ENCODE results near the gene CLIP4. TPM values are rescaled to one million over a fixed set of nuclear protein-coding genes. Genes with fewer than 3 reads are reported as not detected.

The CLIP4 gene
- total RNA-seq, 1 donor from 2014 or later = 49.3 TPM

DNA sequence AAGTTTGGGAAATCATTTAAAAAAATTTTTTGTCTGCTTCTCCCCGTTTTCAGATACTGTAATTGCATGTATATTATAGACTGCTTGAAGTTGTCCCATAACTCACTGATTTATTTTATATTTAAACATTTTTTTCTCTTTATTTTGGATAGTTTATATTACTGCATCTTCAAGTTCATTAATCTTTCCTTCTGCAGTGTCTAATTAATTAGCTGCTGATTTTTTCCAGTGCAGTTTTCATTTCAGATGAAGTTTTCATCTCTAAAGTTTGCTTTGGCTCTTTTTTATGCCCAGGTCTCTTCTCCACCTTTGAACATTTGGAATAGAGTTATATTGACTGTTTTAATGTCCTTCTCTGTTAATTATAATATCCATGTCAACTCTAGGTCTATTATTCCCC, 9.3 kb downstream of the CLIP4 start:
- DNase-seq (ENCODE audit: low spot score in 2 of 2) (no peak), FAIRE-seq (no peak)

DNA sequence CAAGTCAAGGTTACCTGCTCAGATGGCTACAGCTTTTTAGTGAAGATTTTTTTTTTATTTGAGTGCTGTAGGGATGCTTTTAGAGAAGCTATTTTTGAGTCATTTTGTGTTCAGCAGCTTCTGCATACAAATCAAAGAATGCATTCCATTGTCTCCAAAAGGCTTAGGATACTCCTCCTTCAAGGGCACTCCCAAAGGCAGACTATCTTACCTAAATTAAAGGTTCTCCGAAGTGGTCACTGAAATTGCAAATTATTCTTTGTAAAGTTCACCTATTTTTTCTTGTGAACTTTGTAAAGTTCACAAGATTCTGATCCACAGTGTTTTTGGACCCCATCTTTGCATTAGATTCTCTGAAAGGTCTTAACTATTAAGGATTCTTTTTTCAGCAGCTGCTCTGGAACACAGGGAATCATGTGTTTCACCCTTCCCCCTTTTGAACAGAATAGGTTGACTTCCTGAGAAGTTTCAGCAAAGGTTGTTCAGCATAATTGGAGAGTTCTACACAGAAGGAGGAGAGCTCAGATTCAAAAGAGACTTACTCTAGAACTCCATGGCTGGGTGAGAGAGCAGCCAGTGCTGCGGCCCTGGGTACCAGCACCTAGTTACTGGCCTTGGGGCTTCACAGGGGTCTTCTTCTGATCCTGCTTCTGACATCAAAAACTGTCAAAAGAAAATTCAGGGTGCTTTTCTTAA, 14.5 kb downstream of the CLIP4 start:
- FAIRE-seq (no peak), DNase-seq (ENCODE audit: low spot score in 2 of 2) (no peak)

DNA sequence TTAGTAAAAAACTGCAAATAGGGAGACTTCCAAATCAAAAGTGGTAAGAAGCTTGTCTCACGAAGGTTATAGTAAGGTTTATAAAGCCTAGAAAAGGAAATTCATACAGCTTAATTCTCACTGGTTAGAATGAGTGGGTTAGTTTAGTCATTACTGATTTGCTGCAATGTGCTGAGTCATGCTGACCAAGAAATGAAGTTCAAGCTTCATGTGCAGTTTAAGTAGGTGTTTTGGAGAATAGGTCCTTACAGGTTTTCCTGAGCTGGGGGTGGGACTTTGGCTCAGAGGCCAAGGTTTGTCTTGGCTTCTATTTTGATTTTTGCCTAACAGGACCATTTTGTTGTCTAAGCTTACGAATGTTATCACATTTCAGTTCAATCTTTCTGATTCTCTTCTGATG, 15.1 kb downstream of the CLIP4 start:
- no peak for FAIRE-seq
- DNase-seq (ENCODE audit: low spot score in 2 of 2) = no peak

DNA sequence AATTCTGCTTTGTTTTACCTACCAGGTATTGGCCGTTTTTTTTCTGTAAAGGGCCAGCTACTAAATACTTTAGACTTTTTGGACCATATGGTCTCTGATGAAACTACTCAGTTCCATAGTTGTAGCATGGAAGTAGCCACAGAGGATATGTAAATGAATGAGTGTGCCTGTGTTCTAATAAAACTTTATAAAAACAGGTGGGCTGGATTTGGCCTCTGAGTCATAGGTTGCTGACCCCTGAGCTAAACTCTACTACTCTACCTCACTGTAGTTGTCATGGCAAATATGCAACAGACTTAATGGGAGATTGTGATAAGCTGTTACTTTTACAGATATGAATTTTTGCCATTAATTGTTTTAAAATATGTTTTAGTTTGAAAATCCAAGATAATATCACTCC, 19.7 kb downstream of the CLIP4 start:
- no peak for FAIRE-seq
- no peak for DNase-seq (ENCODE audit: low spot score in 2 of 2)

DNA sequence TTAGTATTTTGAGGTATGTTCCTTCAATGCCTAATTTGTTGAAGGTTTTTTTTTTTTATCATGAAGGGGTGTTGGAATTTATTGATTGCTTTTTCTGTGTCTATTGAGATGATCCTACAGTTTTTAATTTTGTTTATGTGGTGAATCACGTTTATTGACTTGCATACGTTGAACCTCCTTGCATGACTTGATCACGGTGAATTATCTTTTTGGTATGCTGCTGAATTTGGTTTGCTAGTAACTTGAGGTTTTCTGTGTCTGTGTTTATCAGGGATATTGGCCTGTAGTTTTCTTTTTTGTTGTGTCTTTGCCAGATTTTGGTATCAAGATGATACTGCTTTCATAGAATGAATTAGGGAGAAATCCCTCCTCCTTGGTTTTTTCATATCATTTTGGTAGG, 23.9 kb downstream of the CLIP4 start:
- FAIRE-seq (no peak), DNase-seq (ENCODE audit: low spot score in 2 of 2) (no peak)

DNA sequence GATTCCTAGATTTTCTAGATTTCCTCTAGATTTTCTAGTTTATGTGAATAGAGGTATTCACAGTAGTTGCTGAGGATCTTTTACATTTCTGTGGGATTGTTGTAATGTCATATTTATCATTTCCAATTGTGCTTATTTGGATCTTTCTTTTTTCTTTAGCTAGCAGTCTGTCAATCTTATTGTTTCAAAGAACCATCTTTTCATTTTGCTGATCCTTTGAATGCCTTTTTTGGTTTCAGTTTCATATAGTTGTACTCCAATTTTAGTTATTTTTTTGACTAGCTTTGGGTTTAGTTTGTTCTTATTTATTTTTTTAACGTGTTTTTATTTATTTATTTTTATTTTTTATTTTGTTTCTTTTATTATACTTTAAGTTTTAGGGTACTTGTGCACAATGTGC, 24.5 kb downstream of the CLIP4 start:
- peak; percentile 10 for FAIRE-seq
- no peak for DNase-seq (ENCODE audit: low spot score in 2 of 2)

DNA sequence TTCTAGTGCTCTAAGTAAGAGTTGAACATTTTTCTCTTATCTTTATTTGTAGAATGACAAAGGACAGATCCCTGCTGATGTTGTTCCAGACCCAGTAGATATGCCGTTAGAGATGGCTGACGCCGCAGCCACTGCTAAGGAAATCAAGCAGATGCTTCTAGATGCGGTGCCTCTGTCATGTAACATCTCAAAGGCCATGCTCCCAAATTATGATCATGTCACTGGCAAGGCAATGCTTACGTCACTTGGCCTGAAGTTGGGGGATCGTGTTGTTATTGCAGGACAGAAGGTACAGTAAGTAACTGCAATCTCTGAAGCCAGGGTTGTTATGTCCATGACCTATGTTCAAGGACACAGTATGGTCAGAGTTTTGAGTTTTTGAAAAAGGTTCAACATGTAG, 28.4 kb downstream of the CLIP4 start:
- no peak for FAIRE-seq
- DNase-seq (ENCODE audit: low spot score in 2 of 2) = no peak

DNA sequence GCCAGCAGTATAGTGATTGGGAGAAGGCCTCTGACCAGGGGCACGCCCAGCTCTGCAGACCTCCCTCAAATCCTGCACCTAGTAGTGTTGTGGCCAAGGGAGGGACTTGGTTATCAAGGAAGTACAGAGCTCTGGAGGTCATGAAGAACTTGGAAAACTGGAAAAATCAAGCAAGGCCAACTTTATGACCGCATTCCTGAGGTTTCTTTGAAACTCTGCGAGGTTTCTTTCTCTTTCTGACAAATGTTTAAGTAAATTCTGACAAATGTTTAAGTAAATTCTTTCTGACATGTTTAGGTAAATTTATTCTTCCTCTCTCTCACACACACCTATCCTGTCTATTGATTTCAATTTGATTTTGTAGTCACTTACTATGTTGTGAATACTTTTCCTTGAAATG, 31.0 kb downstream of the CLIP4 start:
- DNase-seq (ENCODE audit: low spot score in 2 of 2) (no peak), FAIRE-seq (no peak)

DNA sequence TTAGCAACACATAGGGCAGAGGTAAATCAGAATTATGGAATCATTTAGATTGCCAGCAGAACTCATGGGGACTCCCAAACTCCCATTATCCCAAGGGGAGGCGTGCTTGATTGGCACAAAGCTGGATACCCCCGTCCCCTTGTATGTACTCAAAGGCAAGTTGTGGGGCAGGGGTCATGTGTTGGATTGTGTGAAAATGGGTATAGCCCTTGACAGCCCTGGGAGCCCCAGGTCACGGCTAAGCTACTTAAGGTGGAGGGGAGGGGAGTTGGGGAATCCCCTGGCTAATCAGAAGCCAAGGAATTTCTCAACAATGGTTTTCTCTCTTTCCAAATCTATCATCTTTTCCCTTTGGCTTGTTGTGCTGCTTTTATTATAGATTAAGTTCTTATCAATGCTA, 32.7 kb downstream of the CLIP4 start:
- no peak for DNase-seq (ENCODE audit: low spot score in 2 of 2)
- no peak for FAIRE-seq

DNA sequence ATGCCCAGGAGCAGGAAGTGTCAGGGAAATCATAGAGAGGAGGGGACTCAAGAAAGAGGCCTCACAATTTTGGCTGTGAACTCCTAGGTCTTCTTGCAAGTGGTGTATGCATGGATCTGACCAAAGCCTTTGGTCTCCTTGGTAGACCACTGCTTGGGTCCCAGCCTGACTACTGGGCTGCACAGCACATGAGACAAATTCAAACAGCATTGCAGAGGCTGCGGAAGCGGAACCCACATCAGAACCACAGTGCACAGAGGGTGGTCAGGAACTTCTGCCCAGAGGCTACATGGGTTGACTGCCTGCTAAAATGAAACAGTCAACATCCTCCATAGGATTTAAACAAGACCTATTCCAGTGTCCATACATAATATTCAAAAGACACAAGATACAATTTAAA, 39.4 kb downstream of the CLIP4 start:
- DNase-seq (ENCODE audit: low spot score in 2 of 2) = no peak
- no peak for FAIRE-seq

DNA sequence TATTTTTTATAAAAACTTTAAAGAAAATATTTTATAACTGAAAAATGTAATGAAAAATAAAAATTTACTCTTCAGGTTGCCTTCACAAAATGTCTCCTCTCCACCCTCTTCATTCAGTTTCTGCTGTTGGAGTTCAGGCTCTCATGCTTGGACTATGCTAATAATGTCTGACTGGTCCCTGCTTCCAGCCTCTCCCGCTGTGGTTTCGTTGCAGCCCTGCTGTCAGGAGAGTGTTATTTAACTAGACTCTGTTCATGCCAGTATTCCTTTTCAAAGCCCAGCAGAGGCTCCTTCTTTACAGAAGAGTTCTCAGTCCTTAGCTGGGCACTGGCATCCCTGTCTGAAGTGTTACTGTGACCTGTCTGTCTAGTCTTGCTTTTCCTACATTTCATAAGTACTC, 40.4 kb downstream of the CLIP4 start:
- no peak for FAIRE-seq
- no peak for DNase-seq (ENCODE audit: low spot score in 2 of 2)

DNA sequence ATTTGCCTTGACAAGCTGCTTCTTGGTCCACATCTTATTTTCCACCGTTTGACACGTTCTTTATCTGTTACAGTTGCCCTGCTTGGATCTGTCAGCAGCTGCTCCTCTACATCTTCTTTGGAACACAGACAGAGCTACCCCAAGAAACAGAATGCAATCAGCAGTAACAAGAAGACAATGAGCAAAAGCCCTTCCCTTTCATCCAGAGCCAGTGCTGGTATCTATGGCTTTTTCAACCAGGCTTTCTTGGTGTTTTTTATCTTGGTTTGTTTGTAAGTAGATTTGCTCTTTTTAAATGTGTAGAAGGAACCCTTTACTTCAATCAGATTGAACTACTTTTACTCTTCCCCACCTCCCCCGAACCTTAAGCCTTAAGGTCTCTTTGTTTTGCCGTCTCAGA, 41.9 kb downstream of the CLIP4 start:
- DNase-seq (ENCODE audit: low spot score in 2 of 2) (no peak), FAIRE-seq (no peak)

DNA sequence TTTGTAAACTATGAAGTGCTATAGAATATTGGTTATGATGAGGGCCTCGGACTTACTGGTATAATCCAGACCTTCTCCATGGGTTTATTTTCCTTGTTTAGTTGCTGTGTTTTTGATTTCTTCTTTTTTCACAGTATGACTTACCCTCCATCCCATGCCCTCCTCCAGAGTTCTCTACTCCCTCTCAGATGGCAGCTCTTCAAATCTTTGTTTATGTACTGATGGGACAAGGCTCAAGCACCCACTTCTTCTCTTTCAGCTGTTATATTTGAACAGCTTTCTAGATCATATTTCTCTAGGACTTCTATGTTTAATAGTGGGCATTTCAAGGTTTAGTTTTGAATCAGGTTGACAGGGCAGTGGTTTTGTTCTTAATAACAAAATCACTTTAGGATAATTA, 43.9 kb downstream of the CLIP4 start:
- DNase-seq (ENCODE audit: low spot score in 2 of 2) = no peak
- FAIRE-seq = no peak

DNA sequence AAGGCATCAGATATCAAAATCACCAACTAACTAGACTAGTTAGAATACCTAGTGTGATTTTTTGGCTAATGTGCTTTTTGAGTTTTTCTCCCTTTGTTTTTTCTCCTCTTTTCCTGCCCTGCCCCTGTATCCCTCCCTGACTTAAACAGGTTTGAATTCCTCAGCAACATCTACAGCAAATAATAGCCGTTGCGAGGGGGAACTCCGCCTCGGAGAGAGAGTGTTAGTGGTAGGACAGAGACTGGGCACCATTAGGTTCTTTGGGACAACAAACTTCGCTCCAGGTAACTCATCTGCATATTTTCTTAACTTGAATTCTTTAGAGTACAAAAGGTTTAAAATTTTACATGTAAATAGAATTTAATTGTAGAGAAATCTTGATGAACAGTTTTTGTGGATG, 45.0 kb downstream of the CLIP4 start:
- FAIRE-seq (no peak), DNase-seq (ENCODE audit: low spot score in 2 of 2) (no peak)

DNA sequence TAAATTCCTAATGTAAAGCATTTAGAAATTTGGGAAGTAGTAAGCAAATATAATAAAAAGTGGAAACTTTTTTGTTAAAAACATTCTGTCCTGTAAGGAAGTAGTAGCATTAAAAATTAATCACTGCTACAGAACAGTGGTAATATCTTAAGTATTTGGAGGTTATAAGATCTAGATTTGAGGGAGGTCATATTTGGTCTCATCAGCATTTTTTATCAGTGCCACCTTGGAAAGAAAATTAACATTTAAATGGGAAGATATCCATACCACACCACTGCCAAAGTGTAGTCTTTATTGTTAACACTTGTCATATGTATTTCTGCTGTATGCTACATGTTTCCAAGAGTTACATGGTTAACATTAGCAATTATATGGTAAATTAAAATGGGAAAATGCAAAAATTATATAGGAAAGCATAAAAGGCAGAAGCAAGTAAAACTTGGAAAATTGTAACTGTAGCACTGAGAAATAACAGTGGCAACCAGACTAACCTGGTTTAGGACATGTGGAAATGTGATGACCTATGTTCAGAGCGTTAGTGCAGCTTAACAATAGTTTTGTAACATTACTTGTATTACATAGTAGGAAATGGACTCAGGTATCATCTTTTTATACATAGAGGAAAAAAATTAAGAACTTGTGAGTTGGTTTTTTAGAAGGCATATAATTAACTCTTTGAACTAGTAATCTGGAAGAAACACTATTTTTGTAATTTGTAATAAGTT, 47.2 kb downstream of the CLIP4 start:
- no peak for FAIRE-seq
- no peak for DNase-seq (ENCODE audit: low spot score in 2 of 2)

DNA sequence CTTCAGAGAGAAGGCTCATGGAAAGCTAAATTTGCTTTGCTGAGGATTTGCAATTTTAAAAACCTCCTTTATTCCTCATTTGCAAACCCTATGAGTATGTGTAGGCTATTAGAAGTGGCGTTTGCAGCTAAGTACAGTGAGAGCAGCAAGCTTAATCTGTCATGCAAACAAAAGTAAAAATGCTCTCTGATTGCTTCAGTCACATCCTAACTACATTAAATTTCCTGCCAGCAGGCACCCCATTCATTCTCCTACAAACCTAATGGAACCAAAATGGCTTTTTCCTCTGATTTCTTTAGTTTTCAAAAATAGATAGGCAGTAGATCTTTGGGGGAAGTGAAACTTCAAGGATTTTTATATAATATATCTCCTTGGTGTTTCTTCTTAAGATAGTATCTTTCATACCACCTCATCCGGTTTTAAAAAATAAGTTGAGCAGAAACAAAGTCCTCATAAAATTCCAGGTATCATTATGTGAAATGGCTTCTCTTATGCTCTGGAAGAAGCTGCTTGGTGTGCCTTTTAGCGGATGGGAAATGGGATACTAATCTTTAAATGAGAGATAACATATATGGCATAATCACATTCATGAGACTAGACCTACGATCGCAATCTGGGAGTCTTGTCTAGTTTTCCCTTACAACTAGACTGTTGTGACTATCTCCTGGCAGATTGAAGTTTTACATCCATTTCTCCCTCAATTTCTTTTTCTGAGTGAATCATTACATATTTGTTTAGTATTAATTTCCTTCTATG, 49.1 kb downstream of the CLIP4 start:
- DNase-seq (ENCODE audit: low spot score in 2 of 2) (no peak), FAIRE-seq (no peak)

DNA sequence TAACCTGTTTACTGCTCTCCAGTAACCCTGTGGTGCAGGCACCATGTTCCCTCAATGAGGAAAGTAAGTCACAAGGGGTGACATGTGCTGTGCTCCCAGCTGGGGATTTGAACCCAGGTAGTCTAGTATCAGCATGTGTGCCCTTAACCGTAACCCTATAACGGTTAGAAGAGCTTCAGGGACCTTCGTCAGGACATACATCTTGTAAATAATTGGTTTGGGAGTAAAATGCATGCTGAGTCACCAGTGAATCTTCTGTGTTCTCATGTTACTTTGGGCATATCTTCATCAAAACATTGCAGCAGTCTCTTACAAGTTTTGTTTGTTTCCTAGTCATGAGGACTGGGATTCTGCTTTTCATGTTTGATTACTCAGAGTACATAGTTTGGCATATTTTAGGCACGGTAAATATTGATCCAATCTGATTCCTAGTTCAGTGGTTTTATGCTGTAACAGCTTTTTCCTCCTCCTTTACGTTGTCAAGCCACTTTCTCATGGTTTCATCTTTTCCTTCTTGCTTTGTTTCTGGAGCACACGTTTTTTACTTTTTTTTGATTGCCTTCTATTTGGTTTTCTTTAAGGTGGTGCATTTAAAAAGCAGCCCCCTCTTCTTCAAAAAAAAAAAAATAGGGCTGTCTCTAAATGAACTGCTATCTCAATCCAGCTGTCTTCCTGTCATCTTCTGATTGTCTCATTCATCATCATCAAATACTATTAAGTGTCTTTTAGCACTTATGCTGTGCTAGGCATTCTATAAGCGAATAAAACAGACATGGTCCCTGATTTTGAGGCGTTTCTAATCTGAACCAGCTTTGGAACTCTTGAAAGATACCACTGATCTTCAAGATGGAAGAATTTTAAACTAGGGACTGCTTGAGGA, 50.4 kb downstream of the CLIP4 start:
- DNase-seq (ENCODE audit: low spot score in 2 of 2) (no peak), FAIRE-seq (no peak)

DNA sequence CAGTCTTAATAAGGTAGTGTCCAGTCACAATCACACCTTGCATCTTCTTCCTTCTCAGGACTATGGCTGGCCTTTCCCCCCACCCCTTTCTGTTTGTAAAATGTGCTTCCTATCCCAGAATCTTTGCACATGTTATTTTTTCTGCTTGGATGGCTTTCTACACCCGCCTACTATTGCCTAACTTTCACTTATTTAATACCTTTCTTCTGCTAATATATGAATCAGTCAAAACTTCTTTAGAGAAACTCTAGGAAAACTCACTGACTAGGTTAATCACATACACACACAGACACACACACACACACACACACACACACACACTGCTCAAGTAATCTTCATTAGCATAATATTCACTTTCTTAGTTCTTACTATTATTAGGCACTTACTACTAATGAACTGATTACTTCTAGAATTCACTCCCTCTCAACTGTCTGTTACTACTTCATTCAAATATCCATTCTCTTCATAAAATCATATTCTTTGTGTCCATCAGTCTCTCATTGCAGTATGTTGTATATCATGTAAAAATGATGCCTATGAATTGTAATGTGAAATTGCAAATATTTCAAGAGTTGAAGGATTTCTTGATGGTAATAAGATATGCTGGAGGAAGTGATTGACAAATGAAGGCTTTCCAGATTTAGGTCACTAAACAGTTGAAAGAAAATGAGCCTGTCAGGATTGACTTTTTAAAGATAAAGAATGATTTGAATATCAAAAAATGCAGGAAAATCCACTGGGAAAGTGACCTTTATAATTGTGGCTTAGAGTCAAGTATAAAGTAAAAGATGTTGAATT, 51.2 kb downstream of the CLIP4 start:
- no peak for FAIRE-seq

DNA sequence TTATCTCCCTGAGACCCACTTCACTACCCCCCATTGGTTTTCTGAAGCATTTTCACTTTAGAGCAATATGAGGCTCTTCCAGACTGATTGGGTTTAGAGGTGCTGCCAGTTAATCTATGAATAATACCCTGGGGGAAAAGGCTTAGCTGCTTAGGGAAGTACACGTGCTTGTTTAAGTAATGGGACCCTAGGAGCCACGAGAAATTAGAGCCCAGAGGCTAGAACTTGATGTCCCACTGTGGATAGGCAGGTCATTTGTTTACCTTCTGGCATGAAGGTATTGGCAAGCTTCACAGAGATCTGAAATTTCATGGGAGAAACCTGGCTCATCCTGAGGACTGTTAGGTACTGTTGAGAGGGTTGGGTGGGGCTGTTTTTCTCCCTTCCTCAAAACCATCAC, 59.7 kb downstream of the CLIP4 start:
- no peak for DNase-seq (ENCODE audit: low spot score in 2 of 2)
- FAIRE-seq = no peak

More for the DNA sequence above, 51.2 kb downstream of the CLIP4 start:
- DNase-seq (ENCODE audit: low spot score in 2 of 2) = no peak

DNA sequence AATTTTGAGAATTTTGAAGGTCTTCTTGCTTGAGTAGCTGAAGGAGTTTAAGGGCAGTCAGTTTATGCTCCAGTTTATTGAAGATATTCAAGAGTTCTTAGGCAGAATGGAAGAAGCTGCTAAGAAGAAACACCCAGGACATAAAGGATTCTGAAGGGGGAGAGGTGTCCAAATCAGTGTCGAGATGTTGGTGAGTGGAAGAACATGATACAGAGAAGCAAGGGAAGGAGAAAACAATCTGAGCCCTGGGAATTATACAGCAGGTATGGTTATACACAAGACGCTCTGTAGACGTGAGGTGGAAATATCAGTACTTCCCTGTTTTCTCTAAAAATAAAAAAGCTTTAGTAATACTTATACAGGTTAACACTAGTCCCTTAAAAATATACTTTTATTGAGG, 60.1 kb downstream of the CLIP4 start:
- DNase-seq (ENCODE audit: low spot score in 2 of 2) = no peak
- FAIRE-seq = no peak
